IPS-20b (cell line): ENCODE data around the gene TGFB2.

Source experiments
- H3K27ac ChIP-seq: one replicate; pipeline ENCODE4 v1.5.1; 2013; ENCODE audit warnings: low read length
- H3K27me3 ChIP-seq: 2 replicates; pipeline ENCODE4 v1.6.1; 2013; ENCODE audit warnings: mild to moderate bottlenecking, low read length, inconsistent platforms; ENCODE audit not compliant: insufficient read depth
- H3K36me3 ChIP-seq: 2 replicates; pipeline ENCODE4 v1.6.1; 2013; ENCODE audit warnings: low read depth, mild to moderate bottlenecking, inconsistent platforms, low read length, moderate library complexity; ENCODE audit not compliant: insufficient read depth
- H3K4me1 ChIP-seq: 2 replicates; pipeline ENCODE4 v1.6.1; 2013; ENCODE audit warnings: mild to moderate bottlenecking, control low read depth, inconsistent platforms, low read length, moderate library complexity; ENCODE audit not compliant: insufficient read depth
- H3K4me3 ChIP-seq: 2 replicates; pipeline ENCODE4 v1.5.1; 2013; ENCODE audit warnings: mild to moderate bottlenecking, low read length, inconsistent platforms
- H3K9ac ChIP-seq: 2 replicates; pipeline ENCODE4 v1.6.1; 2013; ENCODE audit warnings: low read depth, mild to moderate bottlenecking, inconsistent platforms, low read length, moderate library complexity
- H3K9me3 ChIP-seq: 2 replicates; pipeline ENCODE4 v1.6.1; 2013; ENCODE audit warnings: mild to moderate bottlenecking, low read depth, low read length, inconsistent platforms; ENCODE audit not compliant: insufficient read depth

The TGFB2 gene

DNA sequence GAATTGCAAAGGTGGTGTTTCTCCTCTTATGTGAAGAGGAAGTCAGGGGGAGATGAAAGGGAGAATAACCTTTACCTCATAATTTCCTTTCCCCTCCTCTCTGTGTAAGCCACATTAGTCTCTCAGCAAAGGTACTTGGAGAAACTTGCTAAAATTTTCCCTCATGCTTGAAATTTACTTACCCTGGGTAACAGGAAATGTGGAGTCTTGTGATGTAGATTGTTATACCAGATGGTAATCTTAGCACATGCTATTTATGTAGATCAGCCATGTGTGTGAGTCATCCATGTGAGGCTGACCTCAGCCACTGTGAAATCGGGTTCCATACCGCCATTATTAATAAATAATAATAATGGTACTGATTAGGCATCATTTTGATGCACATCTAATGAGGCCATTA, 128.4 kb downstream of the TGFB2 start:
- Histone ChIP-seq H3K4me1 (no peaks in the 10 kb centered on the region), H3K27me3 (no peaks in the 10 kb centered on the region), H3K9me3 (no peaks in the 10 kb centered on the region), H3K9ac (no peak overlapping the region), H3K27ac (no peak overlapping the region), H3K36me3 (no peaks in the 10 kb centered on the region), H3K4me3 (no peak overlapping the region)

DNA sequence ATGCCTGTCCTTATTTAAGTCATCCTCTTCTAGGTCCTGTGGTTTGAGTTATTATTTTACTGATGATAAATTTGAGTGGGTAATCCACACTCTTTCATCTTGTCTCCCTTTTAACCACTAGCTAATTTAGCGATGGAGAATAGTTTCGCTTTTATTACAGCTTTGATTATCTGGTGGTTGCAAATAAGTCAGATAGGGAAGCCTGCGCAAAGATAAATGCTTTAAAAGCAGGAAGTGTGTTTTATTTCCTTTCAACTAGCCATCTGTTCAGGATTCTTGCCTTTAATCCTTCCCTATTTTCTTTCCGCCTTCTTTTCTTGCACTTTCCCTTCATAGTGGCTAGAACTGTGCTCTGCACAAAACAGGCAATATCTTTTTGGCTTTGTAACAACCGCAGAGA, 129.0 kb downstream of the TGFB2 start:
- H3K9me3 ChIP-seq, result no peaks in the 10 kb centered on the region
- H3K36me3 ChIP-seq, result no peaks in the 10 kb centered on the region
- no peak overlapping the region for H3K27ac ChIP-seq
- no peaks in the 10 kb centered on the region for H3K4me1 ChIP-seq
- H3K9ac ChIP-seq, result no peak overlapping the region
- no peaks in the 10 kb centered on the region for H3K27me3 ChIP-seq
- H3K4me3 ChIP-seq, result no peak overlapping the region

DNA sequence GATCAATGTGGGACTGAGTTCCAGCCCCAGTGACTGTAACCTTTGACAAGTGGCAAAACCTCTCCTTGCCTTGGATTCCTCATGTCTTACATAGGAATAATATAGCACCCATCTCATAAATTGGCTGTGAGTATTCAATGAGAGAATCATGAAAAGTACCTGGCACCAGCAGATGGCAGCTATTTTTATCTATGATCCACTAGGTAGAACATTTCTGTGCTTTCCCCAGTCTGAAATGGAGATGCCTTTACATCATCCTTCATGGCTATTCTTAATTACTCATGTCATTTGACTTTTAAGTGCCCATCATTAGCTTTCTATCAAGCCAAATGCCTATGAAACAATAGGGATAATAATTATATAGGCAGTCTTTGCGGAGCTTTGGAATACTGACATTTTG, 130.1 kb downstream of the TGFB2 start:
- Histone ChIP-seq H3K36me3 (no peaks in the 10 kb centered on the region), H3K4me1 (no peaks in the 10 kb centered on the region), H3K9me3 (no peaks in the 10 kb centered on the region), H3K27ac (no peak overlapping the region), H3K27me3 (no peaks in the 10 kb centered on the region), H3K9ac (no peak overlapping the region), H3K4me3 (no peak overlapping the region)

DNA sequence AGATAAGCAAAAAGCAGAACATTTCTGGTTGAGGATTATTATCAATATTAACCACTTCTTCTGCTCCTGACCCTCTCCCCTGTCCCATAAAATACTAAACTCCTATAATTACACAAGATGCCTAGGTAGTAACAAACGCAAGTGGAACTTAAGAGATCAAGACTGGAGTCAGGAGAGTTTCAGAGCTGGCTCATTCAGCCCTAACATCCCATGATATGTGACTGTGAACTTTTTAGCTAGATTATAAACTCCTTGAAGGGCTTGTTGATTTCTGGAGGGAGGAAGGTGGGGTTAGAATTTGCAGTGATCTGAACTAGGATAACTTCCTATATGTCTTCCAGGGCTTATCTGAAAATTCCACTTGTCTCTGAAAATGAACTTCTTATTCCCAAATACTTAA, 130.6 kb downstream of the TGFB2 start:
- Histone ChIP-seq H3K27ac (no peak overlapping the region), H3K4me3 (no peak overlapping the region), H3K4me1 (no peaks in the 10 kb centered on the region), H3K27me3 (no peaks in the 10 kb centered on the region), H3K9me3 (no peaks in the 10 kb centered on the region), H3K36me3 (no peaks in the 10 kb centered on the region), H3K9ac (no peak overlapping the region)

DNA sequence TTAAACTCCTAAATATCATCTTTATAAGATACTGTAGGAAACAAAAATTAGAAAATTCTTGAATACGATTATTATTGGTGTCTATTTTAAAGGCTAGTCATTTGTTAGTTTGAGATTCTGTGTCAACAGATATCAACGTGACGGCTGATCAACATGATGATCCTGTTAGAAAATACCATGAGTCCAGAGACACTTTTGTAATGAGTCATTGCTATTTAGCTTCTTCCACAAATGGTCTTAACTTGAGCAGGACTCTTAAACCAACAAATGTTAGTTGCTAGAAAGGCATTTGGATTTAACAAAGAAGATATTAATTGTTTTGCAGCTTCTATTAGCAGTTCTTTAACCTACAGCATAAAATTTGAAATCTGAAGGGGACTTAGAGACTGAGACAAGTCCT, 131.2 kb downstream of the TGFB2 start:
- H3K4me1 ChIP-seq, result no peaks in the 10 kb centered on the region
- H3K9me3 ChIP-seq, result no peaks in the 10 kb centered on the region
- no peaks in the 10 kb centered on the region for H3K27me3 ChIP-seq
- no peak overlapping the region for H3K9ac ChIP-seq
- no peak overlapping the region for H3K4me3 ChIP-seq
- no peaks in the 10 kb centered on the region for H3K36me3 ChIP-seq
- H3K27ac ChIP-seq, result no peak overlapping the region

DNA sequence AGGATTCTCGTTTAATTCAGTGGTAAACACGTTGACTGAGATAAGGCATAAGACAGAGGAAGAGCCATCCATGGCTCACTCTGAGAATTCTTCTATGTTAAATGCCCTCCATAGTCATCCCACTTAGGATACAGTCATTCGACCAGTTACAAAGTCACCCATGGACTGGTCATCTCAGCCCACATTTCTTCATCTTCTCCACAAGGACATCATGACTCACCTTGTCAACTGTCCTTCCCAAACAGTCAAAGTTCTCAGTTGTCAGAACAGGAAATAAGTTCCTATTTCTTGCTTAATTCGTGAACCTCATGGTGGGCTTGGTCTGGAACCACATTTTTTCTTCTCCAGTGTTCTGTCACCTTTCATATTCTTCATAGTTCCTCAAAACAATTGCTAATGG, 133.2 kb downstream of the TGFB2 start:
- H3K27ac ChIP-seq, result no peak overlapping the region
- no peaks in the 10 kb centered on the region for H3K9me3 ChIP-seq
- no peaks in the 10 kb centered on the region for H3K4me1 ChIP-seq
- no peak overlapping the region for H3K4me3 ChIP-seq
- H3K27me3 ChIP-seq, result no peaks in the 10 kb centered on the region
- H3K36me3 ChIP-seq, result no peaks in the 10 kb centered on the region
- H3K9ac ChIP-seq, result no peak overlapping the region

DNA sequence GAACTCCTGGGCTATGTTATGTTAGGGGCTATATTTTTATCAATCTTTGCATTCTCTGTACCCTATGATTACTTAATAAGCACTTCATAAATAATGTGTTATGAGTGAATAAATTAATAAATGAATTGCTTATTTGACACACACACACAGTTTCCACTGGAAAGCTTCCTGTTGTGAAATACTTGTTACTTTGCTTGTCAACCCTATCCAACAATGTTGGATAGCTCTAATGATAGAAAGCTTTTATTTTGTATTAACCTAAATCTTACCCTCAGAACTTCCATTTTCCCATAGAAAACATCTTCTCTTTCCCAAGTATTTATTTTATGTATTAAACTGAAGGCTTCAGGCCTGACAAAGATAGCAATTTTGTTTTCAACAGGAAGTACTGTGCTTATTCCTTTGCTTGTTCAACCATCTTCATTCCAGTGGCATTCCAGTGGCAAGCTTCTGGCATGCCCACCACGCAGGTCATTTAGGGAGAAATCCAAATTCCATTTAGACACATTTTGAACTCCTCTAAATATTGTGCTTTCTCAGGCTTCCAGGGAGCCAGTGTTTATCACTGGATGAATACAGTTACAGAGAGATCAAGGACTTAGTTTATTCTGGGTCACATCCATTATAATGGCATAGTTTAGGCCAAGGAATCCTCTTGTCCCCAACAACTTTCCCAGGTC, 134.4 kb downstream of the TGFB2 start:
- no peak overlapping the region for H3K27ac ChIP-seq
- no peak overlapping the region for H3K4me3 ChIP-seq
- no peaks in the 10 kb centered on the region for H3K36me3 ChIP-seq
- no peak overlapping the region for H3K9ac ChIP-seq
- no peaks in the 10 kb centered on the region for H3K4me1 ChIP-seq
- H3K27me3 ChIP-seq, result no peaks in the 10 kb centered on the region
- H3K9me3 ChIP-seq, result no peaks in the 10 kb centered on the region

DNA sequence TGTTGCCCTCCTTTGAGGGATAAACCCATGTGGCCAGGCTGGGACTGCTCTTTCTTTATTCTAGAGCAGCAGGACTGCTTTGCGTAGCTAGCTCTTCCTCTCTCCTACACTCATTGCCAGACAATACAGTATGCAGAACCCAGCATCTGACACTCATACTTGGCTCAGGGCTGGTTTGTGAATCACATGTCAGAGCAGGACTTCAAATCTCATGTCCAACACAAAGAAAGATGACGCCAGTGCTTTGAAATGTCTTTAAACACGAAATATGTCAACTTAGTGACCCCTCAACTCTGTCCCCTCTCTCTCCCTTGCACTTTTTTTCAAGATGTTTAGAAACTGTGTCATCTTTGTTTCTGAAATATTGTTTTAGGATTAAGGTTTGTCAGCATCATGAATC, 135.0 kb downstream of the TGFB2 start:
- Histone ChIP-seq H3K4me3 (no peak overlapping the region), H3K9ac (no peak overlapping the region), H3K9me3 (no peaks in the 10 kb centered on the region), H3K36me3 (no peaks in the 10 kb centered on the region), H3K27me3 (no peaks in the 10 kb centered on the region), H3K4me1 (no peaks in the 10 kb centered on the region), H3K27ac (no peak overlapping the region)

DNA sequence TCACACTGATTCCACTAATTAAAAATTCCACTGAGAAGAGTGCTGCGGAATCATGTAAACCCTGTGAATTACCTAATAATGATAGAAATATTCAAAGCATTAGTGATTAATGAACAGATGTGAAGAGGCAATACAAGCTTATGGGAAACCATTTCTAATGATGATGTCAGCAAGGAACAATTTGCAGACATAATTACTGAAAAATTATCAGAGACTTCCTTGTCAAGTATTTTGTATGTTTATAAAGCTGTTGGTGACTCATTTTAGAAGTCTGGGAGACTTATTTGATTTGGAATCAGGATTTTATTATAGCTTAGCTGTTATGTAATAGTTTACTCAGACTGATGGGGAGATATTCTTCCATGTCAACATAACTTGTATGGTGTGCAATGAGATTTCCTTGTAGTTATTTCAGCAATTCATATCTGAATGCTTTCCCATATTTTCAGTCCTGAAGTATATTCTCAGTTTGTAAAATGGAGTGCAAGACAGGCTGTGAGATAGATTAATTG, 135.5 kb downstream of the TGFB2 start:
- Histone ChIP-seq H3K4me3 (no peak overlapping the region), H3K27ac (no peak overlapping the region)

DNA sequence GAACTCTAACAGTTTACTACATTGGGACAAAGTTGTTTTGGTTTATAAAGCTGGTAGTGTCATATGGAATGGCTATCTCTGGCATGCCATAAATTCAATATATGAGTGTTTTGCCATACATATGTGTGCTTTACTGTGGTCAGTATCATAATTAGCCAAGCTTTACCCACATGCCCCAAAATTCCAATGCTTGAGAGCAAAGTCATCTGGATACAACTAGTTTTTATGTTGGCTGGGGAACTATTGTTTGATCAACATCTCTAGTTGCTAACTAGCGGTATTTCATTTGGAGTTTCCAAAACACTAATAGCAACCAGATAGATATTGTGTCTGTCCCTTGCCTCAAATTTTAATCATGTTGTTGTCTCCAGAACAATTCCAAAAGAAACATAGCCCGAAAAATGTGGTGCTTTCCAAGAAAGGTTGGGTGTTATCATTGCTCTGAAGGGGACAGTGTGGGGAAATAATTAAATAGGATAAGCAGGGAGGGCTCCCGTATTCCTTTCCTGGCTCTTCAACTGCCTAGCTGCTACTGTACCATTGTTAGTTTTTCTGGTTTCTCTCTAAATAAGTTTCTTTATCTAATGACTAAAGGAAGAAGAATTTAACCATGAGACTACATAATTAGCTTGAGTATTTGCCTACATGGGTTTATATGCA, 136.1 kb downstream of the TGFB2 start:
- Histone ChIP-seq H3K9me3 (no peaks in the 10 kb centered on the region), H3K27ac (no peak overlapping the region), H3K36me3 (no peaks in the 10 kb centered on the region), H3K4me1 (no peaks in the 10 kb centered on the region), H3K4me3 (no peak overlapping the region), H3K27me3 (no peaks in the 10 kb centered on the region), H3K9ac (no peak overlapping the region)

More for the DNA sequence above, 135.5 kb downstream of the TGFB2 start:
- Histone ChIP-seq H3K4me1 (no peaks in the 10 kb centered on the region), H3K9me3 (no peaks in the 10 kb centered on the region), H3K36me3 (no peaks in the 10 kb centered on the region), H3K27me3 (no peaks in the 10 kb centered on the region), H3K9ac (no peak overlapping the region)

DNA sequence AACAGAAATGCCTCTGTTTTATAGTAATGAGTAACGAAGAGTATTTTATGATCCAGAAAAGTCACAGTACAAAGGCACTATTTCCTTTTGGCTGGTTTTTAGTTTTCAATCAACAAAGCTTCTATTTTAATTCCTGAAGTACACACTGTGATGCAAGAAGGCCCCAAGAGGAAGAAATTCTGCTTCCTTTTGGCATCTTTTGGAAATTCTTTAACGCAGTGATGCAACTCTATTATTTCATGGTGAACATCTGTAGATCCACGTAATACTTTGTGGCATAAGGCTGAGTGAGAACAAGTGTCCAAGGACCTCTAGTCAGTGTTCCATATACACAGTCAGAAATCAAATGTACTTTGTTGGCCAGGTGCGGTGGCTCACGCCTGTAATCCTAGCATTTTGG, 137.5 kb downstream of the TGFB2 start:
- Histone ChIP-seq H3K9ac (no peak overlapping the region), H3K9me3 (no peaks in the 10 kb centered on the region), H3K4me3 (no peak overlapping the region), H3K36me3 (no peaks in the 10 kb centered on the region), H3K27me3 (no peaks in the 10 kb centered on the region), H3K4me1 (no peaks in the 10 kb centered on the region), H3K27ac (no peak overlapping the region)

DNA sequence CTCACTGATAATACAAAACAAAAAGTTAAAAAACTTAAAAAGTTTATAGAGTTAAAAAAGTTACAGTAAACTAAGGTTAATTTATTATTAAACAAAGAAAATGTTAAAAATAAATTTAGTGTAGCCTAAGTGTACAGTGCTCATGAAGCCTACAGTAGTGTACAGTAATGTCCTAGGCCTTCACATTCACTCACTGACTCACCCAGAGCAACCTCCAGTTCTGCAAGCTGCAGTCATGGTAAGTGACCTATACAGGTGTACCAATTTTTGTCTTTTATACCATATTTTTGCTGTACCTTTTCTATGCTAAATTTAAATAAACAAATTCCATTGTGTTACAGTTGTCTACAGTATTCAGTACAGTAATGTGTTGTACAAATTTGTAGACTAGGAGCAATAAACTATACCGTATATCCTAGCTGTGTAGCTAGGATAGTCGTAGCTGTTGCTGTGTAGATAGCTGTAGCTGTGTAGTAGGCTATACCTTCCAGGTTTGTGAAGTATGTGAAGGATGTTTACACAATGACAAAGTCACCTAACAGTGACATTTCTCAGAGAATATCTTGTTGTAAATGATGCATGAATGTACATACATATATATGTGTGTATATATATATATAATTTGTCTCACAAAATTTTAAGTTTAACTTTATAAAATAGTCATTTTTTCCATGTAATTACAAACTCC, 140.2 kb downstream of the TGFB2 start:
- Histone ChIP-seq H3K9me3 (no peaks in the 10 kb centered on the region), H3K27me3 (no peaks in the 10 kb centered on the region), H3K36me3 (no peaks in the 10 kb centered on the region), H3K4me1 (peaks cover 7% of the 10 kb centered on the region; the same call in 1 of the 2 replicates), H3K9ac (no peak overlapping the region), H3K4me3 (no peak overlapping the region), H3K27ac (no peak overlapping the region)
